GM10266 (cell line): Measurements from ENCODE around the gene ALKBH5.

Source experiments
- DNase-seq: peaks from one replicate; pipeline ENCODE4 v3.0.0; 2012; ENCODE audit errors: extremely low spot score
- TF ChIP-seq, protein P1 (sequence below): IDR thresholded peaks from 2 replicates; pipeline ENCODE4 v1.5.1; 2012; ENCODE audit warnings: mild to moderate bottlenecking, low read depth; ENCODE audit not compliant: control insufficient read depth, insufficient read depth; ENCODE audit errors: missing control alignments

ALKBH5 gene

DNA sequence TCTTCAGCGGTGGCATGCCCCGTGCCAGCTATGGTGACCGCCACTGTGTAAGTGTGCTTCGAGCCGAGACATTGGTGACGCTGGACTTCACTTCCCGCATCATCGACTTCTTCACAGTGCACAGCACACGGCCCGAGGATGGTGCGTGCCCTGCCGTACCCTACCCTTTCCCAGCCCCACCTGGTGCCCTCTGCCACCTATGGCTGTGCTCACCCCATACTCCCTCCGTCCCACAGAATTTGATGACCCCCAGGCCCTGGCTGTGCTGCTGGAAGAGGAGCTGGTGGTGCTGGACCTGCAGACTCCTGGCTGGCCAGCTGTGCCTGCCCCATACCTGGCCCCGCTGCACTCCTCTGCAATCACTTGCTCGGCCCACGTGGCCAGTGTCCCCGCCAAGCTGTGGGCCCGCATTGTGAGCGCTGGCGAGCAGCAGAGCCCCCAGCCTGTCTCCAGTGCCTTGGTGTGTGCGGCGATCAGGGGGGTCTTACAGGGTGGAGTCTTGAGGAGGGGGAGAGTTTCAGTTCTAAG is 51.3 kb downstream of the ALKBH5 start:
- TF ChIP-seq, protein P1, sequence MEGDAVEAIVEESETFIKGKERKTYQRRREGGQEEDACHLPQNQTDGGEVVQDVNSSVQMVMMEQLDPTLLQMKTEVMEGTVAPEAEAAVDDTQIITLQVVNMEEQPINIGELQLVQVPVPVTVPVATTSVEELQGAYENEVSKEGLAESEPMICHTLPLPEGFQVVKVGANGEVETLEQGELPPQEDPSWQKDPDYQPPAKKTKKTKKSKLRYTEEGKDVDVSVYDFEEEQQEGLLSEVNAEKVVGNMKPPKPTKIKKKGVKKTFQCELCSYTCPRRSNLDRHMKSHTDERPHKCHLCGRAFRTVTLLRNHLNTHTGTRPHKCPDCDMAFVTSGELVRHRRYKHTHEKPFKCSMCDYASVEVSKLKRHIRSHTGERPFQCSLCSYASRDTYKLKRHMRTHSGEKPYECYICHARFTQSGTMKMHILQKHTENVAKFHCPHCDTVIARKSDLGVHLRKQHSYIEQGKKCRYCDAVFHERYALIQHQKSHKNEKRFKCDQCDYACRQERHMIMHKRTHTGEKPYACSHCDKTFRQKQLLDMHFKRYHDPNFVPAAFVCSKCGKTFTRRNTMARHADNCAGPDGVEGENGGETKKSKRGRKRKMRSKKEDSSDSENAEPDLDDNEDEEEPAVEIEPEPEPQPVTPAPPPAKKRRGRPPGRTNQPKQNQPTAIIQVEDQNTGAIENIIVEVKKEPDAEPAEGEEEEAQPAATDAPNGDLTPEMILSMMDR: no peak
- DNase-seq: no peak

DNA sequence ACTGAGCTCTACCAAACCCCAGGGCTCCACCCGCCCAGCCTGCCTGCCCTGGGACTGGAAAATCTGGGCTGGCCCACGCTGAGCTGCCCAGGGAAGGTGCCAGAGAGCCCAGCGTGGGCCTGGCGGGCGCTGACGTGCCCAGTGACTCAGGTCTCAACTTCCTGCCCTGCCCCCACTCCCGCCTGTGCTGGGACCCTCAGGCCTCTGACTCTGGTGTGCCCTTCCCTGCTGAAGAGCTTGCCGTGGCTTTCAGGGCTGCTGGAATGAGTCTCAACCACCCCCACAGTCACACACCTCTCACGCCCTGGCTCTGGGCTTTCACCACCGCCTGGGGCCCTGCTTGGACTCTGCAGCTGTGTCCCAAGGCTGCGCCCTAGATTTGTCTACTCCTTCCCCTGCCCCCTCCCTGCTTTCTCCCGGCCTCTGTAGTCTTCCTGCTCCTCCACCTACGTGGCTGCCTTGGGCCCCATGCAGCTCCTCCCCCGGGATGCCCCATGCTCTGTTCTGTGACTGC is 52.2 kb downstream of the ALKBH5 start:
- TF ChIP-seq, protein P1: no peak
- DNase-seq: no peak

DNA sequence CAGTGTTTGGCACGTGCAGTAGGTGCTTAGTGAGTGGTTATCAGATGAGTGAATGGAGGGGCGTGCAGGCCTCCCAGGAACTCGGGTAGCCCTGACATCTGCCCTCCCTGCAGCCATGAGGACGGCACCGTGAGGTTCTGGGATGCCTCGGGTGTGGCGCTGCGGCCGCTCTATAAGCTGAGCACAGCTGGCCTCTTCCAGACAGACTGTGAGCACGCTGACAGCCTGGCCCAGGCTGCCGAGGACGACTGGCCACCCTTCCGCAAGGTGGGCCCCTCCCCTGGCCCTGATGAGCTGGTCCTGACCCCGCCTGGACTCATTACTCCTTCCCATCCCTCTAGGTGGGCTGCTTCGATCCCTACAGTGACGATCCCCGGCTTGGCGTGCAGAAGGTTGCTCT is 52.9 kb downstream of the ALKBH5 start:
- TF ChIP-seq, protein P1: no peak
- DNase-seq: no peak

DNA sequence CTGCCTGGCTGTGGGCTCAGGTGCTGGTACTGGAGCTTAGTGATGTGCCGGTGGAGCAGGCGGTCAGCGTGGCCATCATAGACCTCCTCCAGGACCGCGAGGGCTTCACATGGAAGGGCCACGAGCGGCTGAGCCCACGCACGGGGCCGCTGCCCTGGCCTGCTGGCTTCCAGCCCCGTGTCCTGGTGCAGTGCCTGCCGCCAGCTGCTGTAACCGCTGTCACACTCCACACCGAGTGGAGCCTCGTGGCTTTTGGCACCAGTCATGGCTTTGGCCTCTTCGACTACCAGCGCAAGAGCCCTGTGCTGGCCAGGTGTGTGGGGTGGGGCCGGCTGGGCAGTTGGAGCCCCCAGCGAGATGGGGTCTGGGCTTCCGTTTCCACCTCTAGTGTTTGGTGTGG is 53.8 kb downstream of the ALKBH5 start:
- DNase-seq: no peak
- TF ChIP-seq, protein P1: no peak

DNA sequence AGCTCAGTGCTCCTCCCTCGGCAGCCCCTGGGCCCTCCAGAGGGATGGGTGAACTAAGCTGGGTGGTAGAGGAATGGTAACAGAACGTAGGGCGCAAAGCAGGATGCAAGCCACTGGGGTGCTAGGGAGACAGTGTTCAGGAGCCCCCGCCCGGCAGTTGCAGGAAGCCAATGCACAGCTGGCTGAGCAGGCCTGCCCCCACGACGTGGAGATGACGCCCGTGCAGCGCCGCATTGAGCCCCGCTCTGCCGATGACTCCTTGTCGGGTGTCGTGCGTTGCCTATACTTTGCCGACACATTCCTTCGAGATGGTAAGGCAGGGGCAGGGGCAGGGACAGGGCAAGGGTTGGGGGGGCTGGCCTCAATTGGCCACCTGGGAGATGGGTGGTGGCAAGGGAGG is 54.7 kb downstream of the ALKBH5 start:
- DNase-seq: no peak
- TF ChIP-seq, protein P1: no peak

DNA sequence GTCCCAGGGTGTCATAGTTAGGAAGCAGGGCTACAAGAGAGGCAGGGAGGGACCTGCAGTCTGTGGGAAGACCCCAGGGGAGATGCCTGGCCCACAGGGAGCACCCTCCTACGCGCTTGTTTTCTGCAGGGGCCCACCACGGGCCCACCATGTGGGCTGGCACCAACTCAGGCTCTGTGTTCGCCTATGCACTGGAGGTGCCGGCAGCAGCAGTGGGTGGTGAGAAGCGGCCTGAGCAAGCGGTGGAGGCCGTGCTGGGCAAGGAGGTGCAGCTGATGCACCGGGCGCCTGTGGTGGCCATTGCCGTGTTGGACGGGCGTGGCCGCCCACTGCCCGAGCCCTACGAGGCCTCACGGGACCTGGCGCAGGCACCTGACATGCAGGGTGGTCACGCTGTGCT is 56.8 kb downstream of the ALKBH5 start:
- TF ChIP-seq, protein P1: no peak
- no peak for DNase-seq

DNA sequence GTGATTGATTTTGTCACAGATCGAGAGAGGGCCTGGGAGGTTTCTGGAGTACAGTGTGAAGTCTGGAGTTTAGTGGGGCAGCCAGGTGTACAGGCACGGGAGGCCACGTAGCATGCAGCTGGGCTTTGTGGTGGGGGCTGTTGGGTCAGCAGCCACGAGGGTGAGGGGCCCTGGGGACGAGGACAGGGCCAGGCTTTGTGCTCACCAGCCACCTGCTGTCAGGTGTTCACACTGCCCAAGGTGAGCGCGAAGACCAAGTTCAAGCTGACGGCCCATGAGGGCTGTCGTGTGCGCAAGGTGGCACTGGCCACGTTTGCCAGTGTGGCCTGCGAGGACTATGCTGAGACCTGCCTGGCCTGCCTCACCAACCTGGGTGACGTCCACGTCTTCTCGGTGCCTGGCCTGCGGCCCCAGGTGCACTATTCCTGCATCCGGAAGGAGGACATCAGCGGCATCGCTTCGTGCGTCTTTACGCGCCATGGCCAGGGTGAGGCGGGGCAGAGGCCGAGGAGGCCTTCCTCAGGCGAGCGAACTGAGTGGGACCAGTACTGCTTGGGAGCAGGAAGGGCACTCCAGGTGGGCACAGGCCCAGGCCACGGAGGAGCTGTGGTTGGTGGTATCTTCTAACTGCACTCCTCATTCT is 57.7 kb downstream of the ALKBH5 start:
- TF ChIP-seq, protein P1: no peak
- DNase-seq: no peak
